Vagina (tissue), 2 donors: ENCODE measurements around the gene ABLIM1. TPM values are rescaled to one million over a fixed set of nuclear protein-coding genes. Genes with fewer than 3 reads are reported as not detected.

Source experiments
- DNase-seq, 2 donors: peaks; one replicate each; pipeline ENCODE4 v3.0.0-alpha.2; 2017; ENCODE audit errors: extremely low spot score in 2 of 2
- H3K27ac ChIP-seq: fragments of 200-600 bp; sonication (generic); one replicate; pipeline ENCODE4 v1.5.1; 2019
- H3K27me3 ChIP-seq: fragments of 200-600 bp; sonication (generic); one replicate; pipeline ENCODE4 v1.5.1; 2019
- H3K36me3 ChIP-seq, 2 donors: fragments of 200-600 bp; sonication (generic); one replicate each; pipeline ENCODE4 v1.5.1; 2017 to 2019
- H3K4me1 ChIP-seq: fragments of 200-600 bp; sonication (generic); one replicate; pipeline ENCODE4 v1.5.1; 2019
- H3K4me3 ChIP-seq, 2 donors: fragments of 200-600 bp; sonication (generic); 1 replicate in 1 of 2; 2 replicates in 1 of 2; pipeline ENCODE4 v1.5.1; 2016 to 2019
- H3K9me3 ChIP-seq: fragments of 200-600 bp; sonication (generic); one replicate; pipeline ENCODE4 v1.5.1; 2019
- POLR2A ChIP-seq, 2 donors: fragments of 450-650 bp; IDR thresholded peaks; one replicate each; pipeline ENCODE4 v1.6.1; 2017; ENCODE audit warnings: antibody characterized with exemption in 2 of 2, mild to moderate bottlenecking in 2 of 2, moderate library complexity in 2 of 2
- POLR2AphosphoS5 ChIP-seq, 2 donors: sonication (generic); formaldehyde crosslinking; IDR thresholded peaks; one replicate each; pipeline ENCODE4 v1.9.0; 2017; ENCODE audit warnings: antibody characterized with exemption in 2 of 2, mild to moderate bottlenecking in 2 of 2, low read depth in 1 of 2; ENCODE audit not compliant: insufficient read depth in 1 of 2
- intact Hi-C: fragments of 100-400 bp; cut with DNase I; formaldehyde crosslinking; loops from one replicate; pipeline ENCODE4 v1.15.1; 2023
- total RNA-seq: library from RNA; depleted of rRNA; stranded (reverse); fragments of >200 nt; gene quantifications from one replicate; pipeline ENCODE4 v1.2.3, GENCODE V29; 2016
- TF ChIP-seq, protein P1 (sequence below), 3 experiments: fragments of 450-650 bp in 2 of 3; fragments of 200-600 bp in 1 of 3; sonication (generic) in 1 of 3; IDR thresholded peaks; one replicate each; pipeline ENCODE4 v1.5.1; 2017 to 2019; ENCODE audit warnings: antibody characterized with exemption in 3 of 3, mild to moderate bottlenecking in 2 of 3, moderate library complexity in 2 of 3

Gene ABLIM1
- total RNA-seq, 1 donor from 2014 or later, result 176 TPM

- peak overlapping the region; percentile 91 for H3K27ac ChIP-seq
- TF ChIP-seq, protein P1, sequence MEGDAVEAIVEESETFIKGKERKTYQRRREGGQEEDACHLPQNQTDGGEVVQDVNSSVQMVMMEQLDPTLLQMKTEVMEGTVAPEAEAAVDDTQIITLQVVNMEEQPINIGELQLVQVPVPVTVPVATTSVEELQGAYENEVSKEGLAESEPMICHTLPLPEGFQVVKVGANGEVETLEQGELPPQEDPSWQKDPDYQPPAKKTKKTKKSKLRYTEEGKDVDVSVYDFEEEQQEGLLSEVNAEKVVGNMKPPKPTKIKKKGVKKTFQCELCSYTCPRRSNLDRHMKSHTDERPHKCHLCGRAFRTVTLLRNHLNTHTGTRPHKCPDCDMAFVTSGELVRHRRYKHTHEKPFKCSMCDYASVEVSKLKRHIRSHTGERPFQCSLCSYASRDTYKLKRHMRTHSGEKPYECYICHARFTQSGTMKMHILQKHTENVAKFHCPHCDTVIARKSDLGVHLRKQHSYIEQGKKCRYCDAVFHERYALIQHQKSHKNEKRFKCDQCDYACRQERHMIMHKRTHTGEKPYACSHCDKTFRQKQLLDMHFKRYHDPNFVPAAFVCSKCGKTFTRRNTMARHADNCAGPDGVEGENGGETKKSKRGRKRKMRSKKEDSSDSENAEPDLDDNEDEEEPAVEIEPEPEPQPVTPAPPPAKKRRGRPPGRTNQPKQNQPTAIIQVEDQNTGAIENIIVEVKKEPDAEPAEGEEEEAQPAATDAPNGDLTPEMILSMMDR (IDR thresholded peaks at IDR 0.05), result no peak
- no peak for TF ChIP-seq POLR2A (IDR thresholded peaks at IDR 0.05)
- no peak for TF ChIP-seq POLR2AphosphoS5 (IDR thresholded peaks at IDR 0.05; ENCODE audit: insufficient read depth in 1 of 2, low read depth in 1 of 2)
- H3K4me3 ChIP-seq, result no peak overlapping the region
Measured at GRCh38 chr10:114399576-114399975, 258.5 kb downstream of the ABLIM1 start.

GRCh38 chr10:114398587-114399331, 259.3 kb downstream of the ABLIM1 start:
- no peak for DNase-seq
- Histone ChIP-seq H3K27me3 (no peaks in the 10 kb centered on the region), H3K9me3 (no peaks in the 10 kb centered on the region), H3K4me1 (peaks cover 94% of the 10 kb centered on the region), H3K27ac (no peak overlapping the region), H3K36me3 (no peaks in the 10 kb centered on the region), H3K4me3 (no peak overlapping the region)
- intact Hi-C loops, result no loop called here
- TF ChIP-seq, protein P1 (IDR thresholded peaks at IDR 0.05), result no peak

More at GRCh38 chr10:114399576-114399975, 258.5 kb downstream of the ABLIM1 start:
- DNase-seq, result no peak
- H3K36me3 ChIP-seq, result no peaks in the 10 kb centered on the region
- H3K4me1 ChIP-seq, result peaks cover 91% of the 10 kb centered on the region
- H3K27me3 ChIP-seq, result no peaks in the 10 kb centered on the region
- intact Hi-C loops, result no loop called here
- no peaks in the 10 kb centered on the region for H3K9me3 ChIP-seq

DNA sequence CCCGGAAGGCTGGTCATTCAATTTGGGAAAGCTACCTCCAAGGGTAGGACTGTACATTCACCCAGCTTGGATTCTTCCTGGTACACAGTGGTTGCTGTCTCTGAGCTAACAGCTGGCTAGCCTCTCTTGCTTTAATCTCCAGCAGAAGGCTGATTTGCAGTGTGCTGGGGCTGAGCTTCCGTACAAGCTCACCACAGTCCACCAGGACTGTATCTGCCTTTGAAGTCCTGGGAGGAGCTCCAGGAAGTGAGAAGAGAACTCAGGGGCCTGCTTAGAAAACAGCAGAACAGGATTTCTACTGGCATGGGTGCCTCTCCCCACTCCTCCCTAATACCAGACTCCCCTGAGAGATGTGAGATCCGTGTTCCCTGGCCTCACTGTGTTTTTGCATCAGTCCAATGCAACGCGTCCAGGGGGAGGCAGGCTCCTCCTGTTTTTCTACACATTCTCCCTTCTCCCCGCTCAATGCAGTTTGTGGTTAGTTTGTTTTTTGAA, 260.4 kb downstream of the ABLIM1 start:
- intact Hi-C loops, result no loop called here
- Histone ChIP-seq H3K27ac (peak overlapping the region; percentile 77), H3K9me3 (no peaks in the 10 kb centered on the region), H3K27me3 (no peaks in the 10 kb centered on the region), H3K36me3 (no peaks in the 10 kb centered on the region), H3K4me3 (peak overlapping the region; percentile 1 to 27), H3K4me1 (peaks cover 94% of the 10 kb centered on the region)
- DNase-seq, result no peak
- TF ChIP-seq, protein P1 (IDR thresholded peaks at IDR 0.05), result no peak

- DNase-seq, result no peak
- Histone ChIP-seq H3K27ac (peak overlapping the region; percentile 77), H3K9me3 (no peaks in the 10 kb centered on the region), H3K4me3 (no peak overlapping the region), H3K27me3 (no peaks in the 10 kb centered on the region), H3K4me1 (peaks cover 95% of the 10 kb centered on the region), H3K36me3 (no peaks in the 10 kb centered on the region)
- intact Hi-C loops, result no loop called here
- no peak for TF ChIP-seq POLR2A (IDR thresholded peaks at IDR 0.05)
- TF ChIP-seq, protein P1 (IDR thresholded peaks at IDR 0.05), result no peak
- TF ChIP-seq POLR2AphosphoS5 (IDR thresholded peaks at IDR 0.05; ENCODE audit: insufficient read depth in 1 of 2, low read depth in 1 of 2), result peak in 1 of 2 donors; percentile 43
Measured at GRCh38 chr10:114396464-114396863, 261.6 kb downstream of the ABLIM1 start.

- TF ChIP-seq, protein P1 (IDR thresholded peaks at IDR 0.05), result no peak
- TF ChIP-seq POLR2A (IDR thresholded peaks at IDR 0.05), result no peak
- no peak for TF ChIP-seq POLR2AphosphoS5 (IDR thresholded peaks at IDR 0.05; ENCODE audit: insufficient read depth in 1 of 2, low read depth in 1 of 2)
- no peak for DNase-seq
- intact Hi-C loops, result no loop called here
- Histone ChIP-seq H3K36me3 (no peaks in the 10 kb centered on the region), H3K27me3 (no peaks in the 10 kb centered on the region), H3K4me1 (peaks cover 89% of the 10 kb centered on the region), H3K4me3 (no peak overlapping the region), H3K9me3 (no peaks in the 10 kb centered on the region), H3K27ac (no peak overlapping the region)
Measured at GRCh38 chr10:114395366-114396022, 262.6 kb downstream of the ABLIM1 start.
